Liver (tissue), 9 donors: Measurements from ENCODE around the gene CYB561. TPM values are rescaled to one million over a fixed set of nuclear protein-coding genes. Genes with fewer than 3 reads are reported as not detected.

Experiments used
- DNase-seq: peaks from one replicate; pipeline ENCODE4 v3.0.0-alpha.2; 2017; ENCODE audit warnings: low spot score
- H3K27ac ChIP-seq, 2 donors: one replicate each; pipeline ENCODE4 v1.7.0; 2013; ENCODE audit warnings: inconsistent platforms in 2 of 2, low read length in 2 of 2, control low read depth in 1 of 2, low read depth in 1 of 2, mild to moderate bottlenecking in 1 of 2
- H3K27me3 ChIP-seq, 4 donors: one replicate each; pipeline versions ENCODE4 v1.6.1 to v1.7.0; 2013; ENCODE audit warnings: low read length in 3 of 4, inconsistent platforms in 1 of 4, mild to moderate bottlenecking in 1 of 4, moderate library complexity in 1 of 4; ENCODE audit not compliant: control insufficient read depth in 4 of 4, insufficient read depth in 4 of 4
- H3K36me3 ChIP-seq, 4 donors: one replicate each; pipeline versions ENCODE4 v1.6.1 to v1.7.0; 2013; ENCODE audit warnings: low read length in 3 of 4, mild to moderate bottlenecking in 3 of 4, low read depth in 1 of 4, moderate library complexity in 1 of 4; ENCODE audit not compliant: control insufficient read depth in 4 of 4, insufficient read depth in 3 of 4
- H3K4me1 ChIP-seq, 4 donors: one replicate each; pipeline versions ENCODE4 v1.6.1 to v1.7.0; 2013; ENCODE audit warnings: low read length in 3 of 4, mild to moderate bottlenecking in 3 of 4, moderate library complexity in 1 of 4; ENCODE audit not compliant: control insufficient read depth in 4 of 4, insufficient read depth in 4 of 4
- H3K4me3 ChIP-seq, 3 donors: one replicate each; pipeline versions ENCODE4 v1.6.1 to v1.7.0; 2013; ENCODE audit warnings: low read length in 3 of 3, control low read depth in 1 of 3, low read depth in 1 of 3, mild to moderate bottlenecking in 1 of 3
- H3K9ac ChIP-seq, 2 donors: one replicate each; pipeline ENCODE4 v1.7.0; 2013; ENCODE audit warnings: low read length in 2 of 2, mild to moderate bottlenecking in 2 of 2, moderate library complexity in 2 of 2, control low read depth in 1 of 2, low read depth in 1 of 2
- H3K9me3 ChIP-seq, 4 donors: one replicate each; pipeline versions ENCODE4 v1.6.1 to v1.7.0; 2013; ENCODE audit warnings: low read length in 3 of 4; ENCODE audit not compliant: control insufficient read depth in 4 of 4
- EGR1 ChIP-seq, 2 donors: IDR thresholded peaks; 2 replicates each; pipeline ENCODE4 v1.6.1; 2016 to 2018; ENCODE audit warnings: antibody characterized with exemption in 2 of 2, low read depth in 2 of 2
- FOXA2 ChIP-seq: IDR thresholded peaks from 2 replicates; pipeline ENCODE4 v1.6.1; 2016; ENCODE audit warnings: antibody characterized with exemption
- GABPA ChIP-seq, 2 donors: IDR thresholded peaks in 1 of 2; conservative IDR thresholded peaks in 1 of 2; 2 replicates each; pipeline ENCODE4 v1.6.1; 2016; ENCODE audit warnings: antibody characterized with exemption in 2 of 2, mild to moderate bottlenecking in 1 of 2, moderate library complexity in 1 of 2
- HNF4G ChIP-seq: IDR thresholded peaks from 2 replicates; pipeline ENCODE4 v1.6.1; 2016; ENCODE audit warnings: antibody characterized with exemption
- JUND ChIP-seq, 2 donors: IDR thresholded peaks; 2 replicates each; pipeline ENCODE4 v1.6.1; 2016; ENCODE audit warnings: antibody characterized with exemption in 2 of 2
- NR2F2 ChIP-seq: IDR thresholded peaks from 2 replicates; pipeline ENCODE4 v1.6.1; 2016; ENCODE audit warnings: antibody characterized with exemption
- TAF1 ChIP-seq: conservative IDR thresholded peaks from 2 replicates; pipeline ENCODE4 v1.6.1; 2016; ENCODE audit warnings: antibody characterized with exemption, mild to moderate bottlenecking
- YY1 ChIP-seq: IDR thresholded peaks from 2 replicates; pipeline ENCODE4 v1.6.1; 2016; ENCODE audit warnings: antibody characterized with exemption, mild to moderate bottlenecking
- WGBS: extraction: QIAGEN DNeasy Blood & Tissue Kit; methylation state at CpG from one replicate; pipeline ENCODE4 v1.1.7; 2013; 5-methylcytosine and 5-hydroxymethylcytosine counted together
- polyA plus RNA-seq, 2 donors: library from polyadenylated mRNA; stranded (reverse) in 1 of 2; unstranded in 1 of 2; fragments of 200-250 nt in 1 of 2; fragments of >200 nt in 1 of 2; fragmentation: Nextera tagmentation in 1 of 2; extraction: Ambion mirVana in 1 of 2; gene quantifications; one replicate each; pipeline versions ENCODE4 v1.2.1 to v1.2.3, GENCODE V29; 2013 to 2015
- total RNA-seq, 2 donors: library from RNA; depleted of rRNA; stranded (reverse); fragments of >200 nt; gene quantifications; one replicate each; pipeline ENCODE4 v1.2.3, GENCODE V29; 2014
- TF ChIP-seq, protein P1 (sequence below): IDR thresholded peaks from 2 replicates; pipeline ENCODE4 v1.6.1; 2016; ENCODE audit warnings: antibody characterized with exemption, mild to moderate bottlenecking
- TF ChIP-seq, protein P2 (sequence below): fragments of 150-350 bp; IDR thresholded peaks from 2 replicates; pipeline ENCODE4 v1.5.1; 2017; ENCODE audit warnings: improper control_type of control experiment, low read depth, low read length; ENCODE audit not compliant: missing input control
- TF ChIP-seq, protein P3 (sequence below): IDR thresholded peaks from 2 replicates; pipeline ENCODE4 v1.6.1; 2016; ENCODE audit warnings: antibody characterized with exemption
- donor health status: healthy.
- donor health status: healthy.
- donor health status: healthy.
- donor health status: healthy.
- donor health status: healthy.

Gene CYB561, protein sequence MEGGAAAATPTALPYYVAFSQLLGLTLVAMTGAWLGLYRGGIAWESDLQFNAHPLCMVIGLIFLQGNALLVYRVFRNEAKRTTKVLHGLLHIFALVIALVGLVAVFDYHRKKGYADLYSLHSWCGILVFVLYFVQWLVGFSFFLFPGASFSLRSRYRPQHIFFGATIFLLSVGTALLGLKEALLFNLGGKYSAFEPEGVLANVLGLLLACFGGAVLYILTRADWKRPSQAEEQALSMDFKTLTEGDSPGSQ
- 10 to 100 TPM in 1 of 2 donors, under 1 TPM in 1; 0.93 to 18.5 TPM for total RNA-seq
- 10 to 100 TPM in 1 of 2 donors, 1 to 10 TPM in 1; 9.5 to 16.3 TPM for polyA plus RNA-seq

DNA sequence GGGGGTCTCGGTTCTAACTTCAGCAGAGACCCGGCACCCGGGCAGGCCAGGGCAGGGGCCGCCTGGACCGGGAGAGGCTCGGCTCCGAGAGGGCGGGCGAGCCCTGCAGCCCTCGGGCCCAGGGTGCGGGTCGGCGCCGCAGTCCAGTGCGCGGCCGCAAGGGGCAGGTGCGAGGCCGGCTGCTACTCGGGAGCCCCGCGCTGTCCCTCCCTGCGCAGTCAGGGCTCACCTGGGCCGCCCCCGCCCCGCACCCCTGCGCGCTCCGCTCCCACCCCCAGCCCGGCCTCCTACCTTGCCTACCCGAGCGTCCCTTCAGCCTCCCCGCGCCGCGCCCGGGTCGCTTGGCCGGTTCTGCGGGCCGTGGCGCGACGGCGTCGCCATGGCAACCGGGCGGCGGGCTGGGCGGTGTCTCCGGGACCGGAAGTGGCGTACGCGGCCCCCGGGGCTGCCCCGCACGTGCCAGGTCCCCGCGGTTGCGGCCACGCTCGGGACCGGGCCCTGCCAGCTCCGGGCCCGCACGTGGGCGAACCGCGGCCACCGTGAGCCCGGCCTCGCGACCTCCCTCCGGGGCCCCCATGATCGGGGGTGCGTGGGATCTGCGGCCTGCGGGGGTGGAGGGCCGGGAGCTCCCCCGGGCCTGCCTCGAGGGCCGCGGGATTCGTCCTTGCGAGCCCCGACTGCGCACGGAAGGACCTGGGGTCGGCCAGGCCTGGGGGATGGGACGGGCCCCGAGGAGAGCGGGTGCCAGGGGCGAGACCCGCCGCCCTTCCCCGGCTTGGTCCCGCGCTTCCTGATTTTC, at the start of gene CYB561:
CYB561 (minus strand) TSS at position 353 of the 799 bp plus-strand sequence. CDS start 8,759 bp downstream, outside the sequence.
- Histone ChIP-seq H3K36me3 (no peaks in the 10 kb centered on the region), H3K4me1 (peaks cover 7 to 16% (median 9%) of the 10 kb centered on the region in 4 donors), H3K9ac (peak within 1 kb of the TSS; percentile 20 to 38), H3K9me3 (no peaks in the 10 kb centered on the region), H3K27ac (peak within 1 kb of the TSS; percentile 73 to 75), H3K4me3 (peak within 1 kb of the TSS; percentile 65 to 76 (median 73)), H3K27me3 (no peaks in the 10 kb centered on the region)
- 4% methylated on average over 99 of the region's 99 CpGs for WGBS
- TF ChIP-seq, protein P1, sequence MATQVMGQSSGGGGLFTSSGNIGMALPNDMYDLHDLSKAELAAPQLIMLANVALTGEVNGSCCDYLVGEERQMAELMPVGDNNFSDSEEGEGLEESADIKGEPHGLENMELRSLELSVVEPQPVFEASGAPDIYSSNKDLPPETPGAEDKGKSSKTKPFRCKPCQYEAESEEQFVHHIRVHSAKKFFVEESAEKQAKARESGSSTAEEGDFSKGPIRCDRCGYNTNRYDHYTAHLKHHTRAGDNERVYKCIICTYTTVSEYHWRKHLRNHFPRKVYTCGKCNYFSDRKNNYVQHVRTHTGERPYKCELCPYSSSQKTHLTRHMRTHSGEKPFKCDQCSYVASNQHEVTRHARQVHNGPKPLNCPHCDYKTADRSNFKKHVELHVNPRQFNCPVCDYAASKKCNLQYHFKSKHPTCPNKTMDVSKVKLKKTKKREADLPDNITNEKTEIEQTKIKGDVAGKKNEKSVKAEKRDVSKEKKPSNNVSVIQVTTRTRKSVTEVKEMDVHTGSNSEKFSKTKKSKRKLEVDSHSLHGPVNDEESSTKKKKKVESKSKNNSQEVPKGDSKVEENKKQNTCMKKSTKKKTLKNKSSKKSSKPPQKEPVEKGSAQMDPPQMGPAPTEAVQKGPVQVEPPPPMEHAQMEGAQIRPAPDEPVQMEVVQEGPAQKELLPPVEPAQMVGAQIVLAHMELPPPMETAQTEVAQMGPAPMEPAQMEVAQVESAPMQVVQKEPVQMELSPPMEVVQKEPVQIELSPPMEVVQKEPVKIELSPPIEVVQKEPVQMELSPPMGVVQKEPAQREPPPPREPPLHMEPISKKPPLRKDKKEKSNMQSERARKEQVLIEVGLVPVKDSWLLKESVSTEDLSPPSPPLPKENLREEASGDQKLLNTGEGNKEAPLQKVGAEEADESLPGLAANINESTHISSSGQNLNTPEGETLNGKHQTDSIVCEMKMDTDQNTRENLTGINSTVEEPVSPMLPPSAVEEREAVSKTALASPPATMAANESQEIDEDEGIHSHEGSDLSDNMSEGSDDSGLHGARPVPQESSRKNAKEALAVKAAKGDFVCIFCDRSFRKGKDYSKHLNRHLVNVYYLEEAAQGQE = no peak
- no peak for TF ChIP-seq HNF4G
- no peak for TF ChIP-seq NR2F2
- TF ChIP-seq JUND (IDR thresholded peaks at IDR 0.05) = no peak
- TF ChIP-seq, protein P2, sequence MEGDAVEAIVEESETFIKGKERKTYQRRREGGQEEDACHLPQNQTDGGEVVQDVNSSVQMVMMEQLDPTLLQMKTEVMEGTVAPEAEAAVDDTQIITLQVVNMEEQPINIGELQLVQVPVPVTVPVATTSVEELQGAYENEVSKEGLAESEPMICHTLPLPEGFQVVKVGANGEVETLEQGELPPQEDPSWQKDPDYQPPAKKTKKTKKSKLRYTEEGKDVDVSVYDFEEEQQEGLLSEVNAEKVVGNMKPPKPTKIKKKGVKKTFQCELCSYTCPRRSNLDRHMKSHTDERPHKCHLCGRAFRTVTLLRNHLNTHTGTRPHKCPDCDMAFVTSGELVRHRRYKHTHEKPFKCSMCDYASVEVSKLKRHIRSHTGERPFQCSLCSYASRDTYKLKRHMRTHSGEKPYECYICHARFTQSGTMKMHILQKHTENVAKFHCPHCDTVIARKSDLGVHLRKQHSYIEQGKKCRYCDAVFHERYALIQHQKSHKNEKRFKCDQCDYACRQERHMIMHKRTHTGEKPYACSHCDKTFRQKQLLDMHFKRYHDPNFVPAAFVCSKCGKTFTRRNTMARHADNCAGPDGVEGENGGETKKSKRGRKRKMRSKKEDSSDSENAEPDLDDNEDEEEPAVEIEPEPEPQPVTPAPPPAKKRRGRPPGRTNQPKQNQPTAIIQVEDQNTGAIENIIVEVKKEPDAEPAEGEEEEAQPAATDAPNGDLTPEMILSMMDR = peak; percentile 45
- TF ChIP-seq FOXA2 = no peak
- DNase-seq = peak; percentile 60

DNA sequence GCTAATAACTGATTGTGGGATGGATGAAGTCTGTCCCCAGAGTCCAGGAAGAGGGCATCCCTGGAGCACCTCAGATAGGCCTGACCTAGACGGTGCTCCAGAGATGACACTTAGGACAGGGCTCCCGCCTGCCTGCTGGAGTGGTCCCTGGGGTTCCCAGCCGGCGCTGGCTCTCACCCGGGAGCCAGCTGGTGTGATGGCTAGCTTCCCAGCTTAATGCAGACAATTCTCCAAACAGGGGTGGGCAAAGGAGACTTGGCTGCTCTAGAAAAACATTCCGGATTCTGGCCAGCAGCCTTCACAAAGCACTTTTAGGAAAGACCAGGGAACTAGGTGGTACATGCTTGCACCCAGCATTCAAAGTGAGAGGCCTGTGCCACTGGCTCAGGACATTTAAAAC, 49.4 kb upstream of the CYB561 start:
- DNase-seq = no peak
- WGBS = 92% methylated on average over 6 of the region's 6 CpGs
- Histone ChIP-seq H3K9ac (no peak overlapping the region), H3K27me3 (peaks cover 0 to under 1% (median 0%) of the 10 kb centered on the region in 4 donors), H3K4me1 (no peaks in the 10 kb centered on the region), H3K4me3 (no peak overlapping the region), H3K36me3 (no peaks in the 10 kb centered on the region), H3K9me3 (no peaks in the 10 kb centered on the region), H3K27ac (no peak overlapping the region)
- TF ChIP-seq, protein P1 = no peak
- TF ChIP-seq, protein P2 = no peak
- TF ChIP-seq YY1 (no peak), FOXA2 (no peak), TAF1 (no peak), JUND (IDR thresholded peaks at IDR 0.05) (no peak), GABPA (IDR thresholded peaks at IDR 0.05 in 1 of 2, conservative IDR thresholded peaks at IDR 0.05 in 1 of 2) (no peak), EGR1 (IDR thresholded peaks at IDR 0.05; ENCODE audit: low read depth in 2 of 2) (no peak)
- TF ChIP-seq, protein P3, sequence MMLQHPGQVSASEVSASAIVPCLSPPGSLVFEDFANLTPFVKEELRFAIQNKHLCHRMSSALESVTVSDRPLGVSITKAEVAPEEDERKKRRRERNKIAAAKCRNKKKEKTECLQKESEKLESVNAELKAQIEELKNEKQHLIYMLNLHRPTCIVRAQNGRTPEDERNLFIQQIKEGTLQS = no peak
